H1 (cell line): ENCODE measurements around the gene ADCY2. TPM values are rescaled to one million over a fixed set of nuclear protein-coding genes. Genes with fewer than 3 reads are reported as not detected.

Experiments
- CTCF ChIA-PET: fragments of 300-600 bp; sonication (Branson Sonifier 250); formaldehyde crosslinking; loops from one replicate; lab custom pipeline; 2021; ENCODE audit not compliant: partially characterized antibody; lab: Charles Lee
- POLR2A ChIA-PET: fragments of 300-600 bp; sonication (Branson Sonifier 250); formaldehyde crosslinking; loops from one replicate; lab custom pipeline; 2021; ENCODE audit warnings: inconsistent platforms; ENCODE audit not compliant: partially characterized antibody; lab: Charles Lee
- DNase-seq, 2 experiments: peaks; one replicate each; pipeline versions ENCODE4 v3.0.0 to v3.0.0-alpha.2; 2010 to 2022; ENCODE audit warnings: low spot score in 2 of 2, low read depth in 1 of 2, mixed read lengths in 1 of 2
- FAIRE-seq: peaks from 2 replicates; lab custom pipeline; 2011; peaks lifted over from hg19 to GRCh38; lab: Jason Lieb, UNC
- H2AFZ ChIP-seq: 2 replicates; pipeline ENCODE4 v1.8.1; 2012; ENCODE audit warnings: low read length, inconsistent platforms
- H2AK5ac ChIP-seq: 2 replicates; pipeline ENCODE4 v1.6.1; 2013; ENCODE audit warnings: low read depth, low read length
- H2BK120ac ChIP-seq: replicated peaks from 2 replicates; pipeline ENCODE3; 2013; ENCODE audit warnings: low read depth, low read length, inconsistent platforms
- H2BK12ac ChIP-seq: 2 replicates; pipeline ENCODE4 v1.6.1; 2013; ENCODE audit warnings: low read depth, low read length
- H2BK15ac ChIP-seq: 2 replicates; pipeline ENCODE4 v1.6.1; 2013; ENCODE audit warnings: low read length
- H2BK20ac ChIP-seq: 2 replicates; pipeline ENCODE4 v1.6.1; 2013; ENCODE audit warnings: low read length
- H2BK5ac ChIP-seq: 2 replicates; pipeline ENCODE4 v1.6.1; 2013; ENCODE audit warnings: low read depth, low read length
- H3K14ac ChIP-seq: 2 replicates; pipeline ENCODE4 v1.6.1; 2013; ENCODE audit warnings: inconsistent platforms; ENCODE audit not compliant: insufficient read length
- H3K18ac ChIP-seq: 2 replicates; pipeline ENCODE4 v1.6.1; 2013; ENCODE audit warnings: low read length; ENCODE audit errors: extremely low read depth
- H3K23ac ChIP-seq: 2 replicates; pipeline ENCODE4 v1.6.1; 2013; ENCODE audit warnings: inconsistent platforms; ENCODE audit not compliant: insufficient read length
- H3K23me2 ChIP-seq: 2 replicates; pipeline ENCODE4 v1.6.1; 2013; ENCODE audit warnings: low read depth, low read length
- H3K27ac ChIP-seq: 2 replicates; pipeline ENCODE4 v1.6.1; 2011; ENCODE audit warnings: low read depth, low read length, inconsistent platforms
- H3K27me3 ChIP-seq, 4 experiments: replicated peaks in 1 of 4; 1 replicate in 1 of 4; 2 replicates in 3 of 4; pipeline versions ENCODE4 v1.6.1 to v1.8.1; 2011 to 2013; ENCODE audit warnings: low read length in 3 of 4, mild to moderate bottlenecking in 3 of 4, inconsistent platforms in 2 of 4, mixed read lengths in 2 of 4, moderate library complexity in 1 of 4; ENCODE audit not compliant: control insufficient read depth in 3 of 4, insufficient read depth in 3 of 4; ENCODE audit errors: extremely low read depth in 1 of 4
- H3K36me3 ChIP-seq, 4 experiments: 2 replicates each; pipeline versions ENCODE4 v1.6.1 to v1.8.1; 2011 to 2013; ENCODE audit warnings: mild to moderate bottlenecking in 4 of 4, low read length in 3 of 4, moderate library complexity in 2 of 4, control low read depth in 1 of 4, inconsistent platforms in 1 of 4; ENCODE audit not compliant: insufficient read depth in 4 of 4, control insufficient read depth in 2 of 4
- H3K4ac ChIP-seq: replicated peaks from 2 replicates; pipeline ENCODE3; 2013; ENCODE audit warnings: low read length, low read depth, mixed read lengths, inconsistent platforms; ENCODE audit not compliant: insufficient read length
- H3K4me1 ChIP-seq, 4 experiments: replicated peaks in 1 of 4; 1 replicate in 1 of 4; 2 replicates in 3 of 4; pipeline versions ENCODE4 v1.6.1 to v1.8.1; 2011 to 2013; ENCODE audit warnings: low read length in 3 of 4, inconsistent platforms in 2 of 4, mixed read lengths in 1 of 4; ENCODE audit not compliant: insufficient read depth in 4 of 4, control insufficient read depth in 3 of 4
- H3K4me2 ChIP-seq, 2 experiments: 2 replicates each; pipeline versions ENCODE4 v1.6.1 to v1.8.1; 2011 to 2013; ENCODE audit warnings: low read depth in 2 of 2, low read length in 2 of 2, control low read depth in 1 of 2, inconsistent platforms in 1 of 2, mild to moderate bottlenecking in 1 of 2; ENCODE audit not compliant: insufficient read depth in 1 of 2
- H3K4me3 ChIP-seq, 4 experiments: fragments of 200-600, 300-600 bp in 1 of 4; sonication (generic), shearing (Covaris generic), sonication (Bioruptor Twin) in 1 of 4; 2 replicates each; pipeline versions ENCODE4 v1.5.1 to v1.8.1; 2011 to 2016; ENCODE audit warnings: low read length in 4 of 4, low read depth in 3 of 4, control low read depth in 2 of 4, inconsistent platforms in 2 of 4, mild to moderate bottlenecking in 2 of 4, mixed read lengths in 1 of 4, moderate library complexity in 1 of 4; ENCODE audit not compliant: insufficient read depth in 2 of 4; ENCODE audit errors: extremely low read depth in 1 of 4
- H3K56ac ChIP-seq: replicated peaks from 2 replicates; pipeline ENCODE3; 2013; ENCODE audit warnings: low read depth, mild to moderate bottlenecking, mixed read lengths, low read length, inconsistent platforms; ENCODE audit not compliant: insufficient read length
- H3K79me1 ChIP-seq: 2 replicates; pipeline ENCODE4 v1.6.1; 2013; ENCODE audit warnings: low read depth, low read length, control low read depth
- H3K79me2 ChIP-seq, 2 experiments: 2 replicates each; pipeline versions ENCODE4 v1.6.1 to v1.8.1; 2012 to 2013; ENCODE audit warnings: low read length in 2 of 2, mild to moderate bottlenecking in 2 of 2, inconsistent platforms in 1 of 2; ENCODE audit not compliant: insufficient read depth in 2 of 2, control insufficient read depth in 1 of 2
- H3K9ac ChIP-seq, 4 experiments: replicated peaks in 1 of 4; 1 replicate in 1 of 4; 2 replicates in 3 of 4; pipeline versions ENCODE4 v1.6.1 to v1.8.1; 2011 to 2013; ENCODE audit warnings: low read depth in 3 of 4, low read length in 3 of 4, control low read depth in 2 of 4, mild to moderate bottlenecking in 2 of 4, moderate library complexity in 2 of 4, inconsistent platforms in 1 of 4; ENCODE audit errors: extremely low read depth in 1 of 4
- H3K9me3 ChIP-seq, 2 experiments: 2 replicates each; pipeline versions ENCODE4 v1.6.1 to v1.8.1; 2012 to 2013; ENCODE audit warnings: mild to moderate bottlenecking in 2 of 2, moderate library complexity in 2 of 2, control low read depth in 1 of 2, inconsistent platforms in 1 of 2, low read depth in 1 of 2, low read length in 1 of 2, mixed read lengths in 1 of 2; ENCODE audit not compliant: insufficient read depth in 2 of 2
- H4K20me1 ChIP-seq, 2 experiments: replicated peaks in 1 of 2; 2 replicates each; pipeline versions ENCODE3 to v1.8.1; 2011 to 2013; ENCODE audit warnings: inconsistent platforms in 2 of 2, low read length in 2 of 2, mild to moderate bottlenecking in 1 of 2; ENCODE audit not compliant: insufficient read depth in 2 of 2, control insufficient read depth in 1 of 2
- H4K5ac ChIP-seq: 2 replicates; pipeline ENCODE4 v1.6.1; 2013; ENCODE audit warnings: low read length, low read depth, mixed read lengths, inconsistent platforms; ENCODE audit not compliant: insufficient read length
- H4K8ac ChIP-seq: 2 replicates; pipeline ENCODE4 v1.8.0; 2013; ENCODE audit warnings: mild to moderate bottlenecking, moderate library complexity, low read length, inconsistent platforms; ENCODE audit not compliant: insufficient read depth; ENCODE audit errors: extremely low read depth
- H4K91ac ChIP-seq: replicated peaks from 2 replicates; pipeline ENCODE3; 2013; ENCODE audit warnings: low read length, mixed read lengths, inconsistent platforms; ENCODE audit not compliant: insufficient read length
- CTCF ChIP-seq, 3 experiments: IDR thresholded peaks; 1 replicate in 2 of 3; 2 replicates in 1 of 3; pipeline versions ENCODE4 v1.5.1 to v1.6.1; 2011; ENCODE audit warnings: low read length in 3 of 3, mild to moderate bottlenecking in 3 of 3, inconsistent platforms in 2 of 3, low read depth in 1 of 3, moderate library complexity in 1 of 3; ENCODE audit not compliant: insufficient read depth in 1 of 3; ENCODE audit errors: control extremely low read depth in 1 of 3
- JUN ChIP-seq: IDR thresholded peaks from 2 replicates; pipeline ENCODE4 v1.6.1; 2011; ENCODE audit warnings: low read depth, mild to moderate bottlenecking, improper control_type of control experiment, low read length
- JUND ChIP-seq: IDR thresholded peaks from 2 replicates; pipeline ENCODE4 v1.6.1; 2011; ENCODE audit warnings: mild to moderate bottlenecking, improper control_type of control experiment, low read length
- POLR2A ChIP-seq, 2 experiments: IDR thresholded peaks; 1 replicate in 1 of 2; 2 replicates in 1 of 2; pipeline ENCODE4 v1.6.1; 2011; ENCODE audit warnings: low read depth in 2 of 2, low read length in 2 of 2, mild to moderate bottlenecking in 2 of 2; ENCODE audit errors: control extremely low read depth in 1 of 2
- SIRT6 ChIP-seq: IDR thresholded peaks from one replicate; pipeline ENCODE4 v1.7.1; 2012; ENCODE audit warnings: low read length, inconsistent platforms
- SP4 ChIP-seq: IDR thresholded peaks from 2 replicates; pipeline ENCODE4 v1.6.1; 2012; ENCODE audit warnings: low read length, inconsistent platforms
- WGBS, 2 experiments: shearing (Covaris generic) in 1 of 2; methylation state at CpG; one replicate each; pipeline versions ENCODE4 v1.1.6 to v1.1.7; 2013 to 2015; ENCODE audit warnings: low lambda C conversion rate in 2 of 2, mixed read lengths in 2 of 2, inconsistent platforms in 1 of 2, low coverage in 1 of 2, missing lambda C conversion rate in 1 of 2; ENCODE audit not compliant: insufficient replicate concordance in 2 of 2, insufficient coverage in 1 of 2, insufficient read length in 1 of 2; ENCODE audit errors: extremely low coverage in 1 of 2, missing lambda C conversion rate in 1 of 2; 5-methylcytosine and 5-hydroxymethylcytosine counted together
- polyA plus RNA-seq, 7 experiments: library from polyadenylated mRNA; depleted of rRNA in 3 of 7; stranded (reverse) in 5 of 7; unstranded in 2 of 7; fragments of >200 nt in 5 of 7; fragments of 200-250 nt in 2 of 7; gene quantifications; 1 replicate in 5 of 7; 2 replicates in 1 of 7; 4 replicates in 1 of 7; pipeline versions ENCODE4 v1.2.1 to v1.2.3, GENCODE V29; 2011 to 2013; ENCODE audit warnings: missing spikeins in 2 of 7, mixed read lengths in 2 of 7
- total RNA-seq: library from RNA; stranded (reverse); fragmentation: NEBNext Ultra II Directional; extraction: Animal tissue kit (Norgen Biotek cat#: 25700); gene quantifications from 2 replicates; pipeline ENCODE4 v1.2.1, GENCODE V29; 2021

ADCY2 gene
- total and polyA plus RNA-seq, 2 of the 8 experiments (the other 6 are each of a cell fraction or from before 2014, with no cell fraction given) = 35.8 to 122 TPM

- peaks cover 0 to 12% (median 3%) of the 10 kb centered on the region in 4 experiments; a peak in 3 of 8 replicates for H3K36me3 ChIP-seq
- H4K5ac ChIP-seq = no peak overlapping the region
- no peak overlapping the region for H3K56ac ChIP-seq
- H3K4me2 ChIP-seq = peak overlapping the region; percentile 83 to 92
- H3K4me1 ChIP-seq = peaks cover 0 to 4% (median 0%) of the 10 kb centered on the region in 4 experiments; a peak in 2 of 7 replicates
- peaks cover 7% of the 10 kb centered on the region for H3K23me2 ChIP-seq
- ChIA-PET POLR2A (interaction anchor here (1.0 to 1.4 kb wide), 3 partner anchors 8 to 17 kb away, joined by 4 to 6 read pairs (median 5); partner anchors contain the start of gene CFAP90), CTCF (interaction anchor here (1.5 to 3.0 kb wide), 4 partner anchors 11 to 1048 kb away, joined by 5 to 14 read pairs (median 8); partner anchors contain the start of gene CFAP90)
- DNase-seq = no peak
- no peak overlapping the region for H2BK120ac ChIP-seq
- H2BK15ac ChIP-seq = no peak overlapping the region
- H4K91ac ChIP-seq = no peak overlapping the region
- 5% methylated on average over 8 of the region's 8 CpGs; no CpG with 5 or more reads in 1 of the 2 experiments for WGBS, 2 experiments
- peaks cover 20 to 50% of the 10 kb centered on the region in 2 experiments for H3K79me2 ChIP-seq
- H3K79me1 ChIP-seq = peaks cover 3% of the 10 kb centered on the region
- no peak overlapping the region for H3K4ac ChIP-seq
- H3K18ac ChIP-seq = no peak overlapping the region
- H3K27ac ChIP-seq = no peak overlapping the region
- H2AK5ac ChIP-seq = no peak overlapping the region
- TF ChIP-seq POLR2A (IDR thresholded peaks at IDR 0.05; ENCODE audit: control extremely low read depth in 1 of 2, low read depth in 2 of 2, low read length in 2 of 2) = no peak
- no peak for TF ChIP-seq SP4
- TF ChIP-seq JUND = no peak
- TF ChIP-seq CTCF (IDR thresholded peaks at IDR 0.05; ENCODE audit: control extremely low read depth in 1 of 3, insufficient read depth in 1 of 3, low read depth in 1 of 3, low read length in 3 of 3) = no peak
- TF ChIP-seq SIRT6 = no peak
- no peak for TF ChIP-seq JUN
- TF ChIP-seq, all 59 proteins: peak for 0
- no peak for FAIRE-seq
- H2BK12ac ChIP-seq = no peak overlapping the region
- H4K20me1 ChIP-seq = peaks cover 8 to 13% of the 10 kb centered on the region in 2 experiments
- H2BK5ac ChIP-seq = no peak overlapping the region
- no peak overlapping the region for H3K23ac ChIP-seq
- no peaks in the 10 kb centered on the region for H3K9me3 ChIP-seq
- H3K14ac ChIP-seq = no peak overlapping the region
- H2AFZ ChIP-seq = 0 out of 2 replicates have a peak overlapping the region, but pooled peaks have one; percentile 83
- no peaks in the 10 kb centered on the region for H3K27me3 ChIP-seq
- 0 out of 2 replicates have a peak overlapping the region, but pooled peaks have one; percentile 28 for H4K8ac ChIP-seq
- H3K9ac ChIP-seq = peak overlapping the region in 3 of 4 experiments; percentile 27 to 50 (median 31); a peak in 2 of 7 replicates
- no peak overlapping the region for H2BK20ac ChIP-seq
- H3K4me3 ChIP-seq = peak overlapping the region; percentile 70 to 93 (median 74)
These were observed 472.5 kb downstream of the ADCY2 start for GRCh38 chr5:7868427-7868772.
